Measurements from ENCODE around the gene FMN1. TPM values are rescaled to one million over a fixed set of nuclear protein-coding genes. Genes with fewer than 3 reads are reported as not detected.
A peak's percentile ranks its signal among the peaks of the same experiment; 100 is the strongest.

The FMN1 gene
- polyA plus RNA-seq, 2 of the 4 experiments (the other 2 are of a cell fraction), result 0.53 to 2.2 TPM

DNA sequence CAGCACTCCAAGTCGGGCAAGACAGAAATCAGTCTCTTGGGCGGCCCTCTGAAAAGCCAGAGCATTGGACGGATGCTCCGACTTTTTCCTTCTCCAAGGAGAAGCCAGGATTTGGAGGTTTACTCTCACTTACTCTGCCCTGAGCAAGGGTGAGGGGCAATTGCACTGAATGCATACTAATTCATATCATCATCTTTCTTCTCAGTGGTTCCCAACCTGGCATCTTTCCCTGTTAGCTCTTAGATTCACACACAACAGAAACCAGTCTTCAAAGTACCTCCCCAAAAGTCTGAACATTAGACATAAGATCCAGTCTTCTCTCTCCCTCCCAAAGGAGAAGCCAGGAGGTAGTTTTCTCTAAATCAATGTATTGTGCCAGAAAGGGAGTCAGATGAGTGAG lies 257.5 kb downstream of the FMN1 start:
- 79% methylated on average over 4 of the region's 4 CpGs for WGBS (ENCODE audit: missing lambda C conversion rate)
- ATAC-seq, result no peak
- no peak overlapping the region for H3K4me3 ChIP-seq
- H3K4me2 ChIP-seq, result no peak overlapping the region
- H3K9me3 ChIP-seq, result peaks cover 8% of the 10 kb centered on the region; the same call in 1 of the 3 replicates
- H3K4me1 ChIP-seq, result no peaks in the 10 kb centered on the region
- no peak for TF ChIP-seq HOXB13 (CRISPR knock-in tag; IDR thresholded peaks at IDR 0.05; ENCODE audit: low read depth)
- TF ChIP-seq ZSCAN20 (CRISPR knock-in tag; IDR thresholded peaks at IDR 0.05), result no peak
- TF ChIP-seq, protein P1, sequence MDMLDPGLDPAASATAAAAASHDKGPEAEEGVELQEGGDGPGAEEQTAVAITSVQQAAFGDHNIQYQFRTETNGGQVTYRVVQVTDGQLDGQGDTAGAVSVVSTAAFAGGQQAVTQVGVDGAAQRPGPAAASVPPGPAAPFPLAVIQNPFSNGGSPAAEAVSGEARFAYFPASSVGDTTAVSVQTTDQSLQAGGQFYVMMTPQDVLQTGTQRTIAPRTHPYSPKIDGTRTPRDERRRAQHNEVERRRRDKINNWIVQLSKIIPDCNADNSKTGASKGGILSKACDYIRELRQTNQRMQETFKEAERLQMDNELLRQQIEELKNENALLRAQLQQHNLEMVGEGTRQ (IDR thresholded peaks at IDR 0.05), result no peak
- TF ChIP-seq, protein P2, sequence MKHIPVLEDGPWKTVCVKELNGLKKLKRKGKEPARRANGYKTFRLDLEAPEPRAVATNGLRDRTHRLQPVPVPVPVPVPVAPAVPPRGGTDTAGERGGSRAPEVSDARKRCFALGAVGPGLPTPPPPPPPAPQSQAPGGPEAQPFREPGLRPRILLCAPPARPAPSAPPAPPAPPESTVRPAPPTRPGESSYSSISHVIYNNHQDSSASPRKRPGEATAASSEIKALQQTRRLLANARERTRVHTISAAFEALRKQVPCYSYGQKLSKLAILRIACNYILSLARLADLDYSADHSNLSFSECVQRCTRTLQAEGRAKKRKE (CRISPR knock-in tag; IDR thresholded peaks at IDR 0.05; ENCODE audit: low read depth), result no peak
- no peak for FAIRE-seq
- POLR2A ChIA-PET, result no interaction called here
- CTCF ChIA-PET, result interaction anchor here (0.8 to 2.6 kb wide), 15 partner anchors 9 to 287 kb away, joined by 3 to 12 read pairs (median 5); no protein-coding TSS in a partner anchor
- H3K27ac ChIP-seq, result no peak overlapping the region
- no peak for DNase-seq (ENCODE audit: low read depth in 1 of 2, low spot score in 1 of 2)

DNA sequence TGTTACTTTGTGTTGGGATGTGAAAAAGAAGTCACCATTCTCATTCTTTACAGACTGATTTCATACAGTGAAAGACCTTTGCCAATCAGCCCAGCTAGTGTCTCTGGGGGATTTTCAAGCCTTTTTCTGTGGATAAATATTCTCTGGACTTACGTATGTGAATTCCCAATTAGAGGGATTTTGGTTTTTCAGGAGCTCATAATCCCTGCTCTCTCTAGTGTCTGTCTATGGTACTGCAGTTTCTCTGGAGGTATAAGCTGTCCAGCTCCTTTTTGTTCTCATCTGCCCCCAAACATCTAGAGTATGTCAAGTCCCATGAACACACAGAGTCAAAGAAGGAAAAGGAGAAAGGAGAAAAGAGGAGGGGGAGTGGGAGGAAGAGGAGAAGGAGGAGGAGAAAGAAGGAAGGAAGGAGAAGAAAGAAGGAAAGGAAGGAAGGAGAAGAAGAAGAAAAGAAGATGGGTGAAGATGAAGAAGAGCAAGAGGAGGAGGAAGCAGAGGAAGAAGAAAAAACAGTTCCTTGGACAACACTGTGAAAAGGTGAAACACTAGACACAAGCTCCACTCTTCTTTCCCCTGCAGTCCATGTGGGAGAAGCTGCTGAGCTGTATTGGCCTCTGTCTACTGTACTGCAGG lies 258.1 kb downstream of the FMN1 start:
- Histone ChIP-seq H3K4me2 (no peak overlapping the region), H3K4me1 (no peaks in the 10 kb centered on the region), H3K4me3 (no peak overlapping the region), H3K27ac (no peak overlapping the region), H3K9me3 (peaks cover 8% of the 10 kb centered on the region; the same call in 1 of the 3 replicates)
- peak; percentile 39 to 76; a peak in 3 of 6 replicates for ATAC-seq
- peak; percentile 20 to 52 for DNase-seq (ENCODE audit: low read depth in 1 of 2, low spot score in 1 of 2)
- peak; percentile 86 for FAIRE-seq
- WGBS (ENCODE audit: missing lambda C conversion rate), result 76% methylated on average over 1 of the region's 1 CpG
- CTCF ChIA-PET, result interaction anchor here (0.6 to 2.6 kb wide), 21 partner anchors 10 to 287 kb away, joined by 3 to 12 read pairs (median 4); no protein-coding TSS in a partner anchor
- POLR2A ChIA-PET, result no interaction called here
- TF ChIP-seq, protein P3, sequence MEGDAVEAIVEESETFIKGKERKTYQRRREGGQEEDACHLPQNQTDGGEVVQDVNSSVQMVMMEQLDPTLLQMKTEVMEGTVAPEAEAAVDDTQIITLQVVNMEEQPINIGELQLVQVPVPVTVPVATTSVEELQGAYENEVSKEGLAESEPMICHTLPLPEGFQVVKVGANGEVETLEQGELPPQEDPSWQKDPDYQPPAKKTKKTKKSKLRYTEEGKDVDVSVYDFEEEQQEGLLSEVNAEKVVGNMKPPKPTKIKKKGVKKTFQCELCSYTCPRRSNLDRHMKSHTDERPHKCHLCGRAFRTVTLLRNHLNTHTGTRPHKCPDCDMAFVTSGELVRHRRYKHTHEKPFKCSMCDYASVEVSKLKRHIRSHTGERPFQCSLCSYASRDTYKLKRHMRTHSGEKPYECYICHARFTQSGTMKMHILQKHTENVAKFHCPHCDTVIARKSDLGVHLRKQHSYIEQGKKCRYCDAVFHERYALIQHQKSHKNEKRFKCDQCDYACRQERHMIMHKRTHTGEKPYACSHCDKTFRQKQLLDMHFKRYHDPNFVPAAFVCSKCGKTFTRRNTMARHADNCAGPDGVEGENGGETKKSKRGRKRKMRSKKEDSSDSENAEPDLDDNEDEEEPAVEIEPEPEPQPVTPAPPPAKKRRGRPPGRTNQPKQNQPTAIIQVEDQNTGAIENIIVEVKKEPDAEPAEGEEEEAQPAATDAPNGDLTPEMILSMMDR (IDR thresholded peaks at IDR 0.05), result peak; percentile 34; the same call in 2 of the 3 replicates
- TF ChIP-seq POLR2A (IDR thresholded peaks at IDR 0.05; ENCODE audit: low read length) (no peak), SMC3 (IDR thresholded peaks at IDR 0.05) (peak; percentile 45), RAD21 (conservative IDR thresholded peaks at IDR 0.05 in 1 of 2, IDR thresholded peaks at IDR 0.05 in 1 of 2) (peak in 1 of 2 experiments; percentile 53; a peak in 2 of 5 replicates)

DNA sequence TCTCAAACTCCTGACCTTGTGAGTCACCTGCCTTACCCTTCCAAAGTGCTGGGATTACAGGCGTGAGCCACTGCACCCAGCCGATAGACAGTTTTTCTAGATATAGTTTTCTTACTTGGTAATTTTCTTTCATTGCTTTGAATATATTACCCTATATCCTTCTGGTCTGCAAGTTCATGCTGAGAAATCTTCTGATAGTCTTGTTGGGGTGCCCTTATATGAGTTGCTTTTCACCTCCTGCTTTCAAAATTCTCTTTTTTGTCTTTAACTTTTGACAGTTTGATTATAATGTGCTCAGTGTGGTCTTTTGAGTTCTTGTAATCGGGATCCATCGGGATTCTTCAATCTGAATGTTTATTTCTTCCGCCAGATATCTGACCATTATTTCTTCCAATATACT lies 259.4 kb downstream of the FMN1 start:
- WGBS (ENCODE audit: missing lambda C conversion rate), result 96% methylated on average over 5 of the region's 5 CpGs
- Histone ChIP-seq H3K4me3 (no peak overlapping the region), H3K27ac (no peak overlapping the region), H3K9me3 (peaks cover 15% of the 10 kb centered on the region; the same call in 2 of the 3 replicates), H3K4me2 (no peak overlapping the region), H3K4me1 (no peaks in the 10 kb centered on the region)
- no peak for ATAC-seq
- DNase-seq (ENCODE audit: low read depth in 1 of 2, low spot score in 1 of 2), result no peak
- ChIA-PET POLR2A (no interaction called here), CTCF (interaction anchor here (1.1 to 2.6 kb wide), 4 partner anchors 16 to 273 kb away, joined by 3 to 12 read pairs (median 6); no protein-coding TSS in a partner anchor)
- TF ChIP-seq, protein P3 (IDR thresholded peaks at IDR 0.05), result no peak
- TF ChIP-seq PHF8 (IDR thresholded peaks at IDR 0.05; ENCODE audit: borderline replicate concordance, low read depth), result no peak
- no peak for TF ChIP-seq FOSL2 (IDR thresholded peaks at IDR 0.05)
- no peak for TF ChIP-seq FOSL2 (CRISPR knock-in tag; IDR thresholded peaks at IDR 0.05)
- TF ChIP-seq, protein P4, sequence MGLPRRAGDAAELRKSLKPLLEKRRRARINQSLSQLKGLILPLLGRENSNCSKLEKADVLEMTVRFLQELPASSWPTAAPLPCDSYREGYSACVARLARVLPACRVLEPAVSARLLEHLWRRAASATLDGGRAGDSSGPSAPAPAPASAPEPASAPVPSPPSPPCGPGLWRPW (IDR thresholded peaks at IDR 0.05), result no peak
- TF ChIP-seq, protein P5, sequence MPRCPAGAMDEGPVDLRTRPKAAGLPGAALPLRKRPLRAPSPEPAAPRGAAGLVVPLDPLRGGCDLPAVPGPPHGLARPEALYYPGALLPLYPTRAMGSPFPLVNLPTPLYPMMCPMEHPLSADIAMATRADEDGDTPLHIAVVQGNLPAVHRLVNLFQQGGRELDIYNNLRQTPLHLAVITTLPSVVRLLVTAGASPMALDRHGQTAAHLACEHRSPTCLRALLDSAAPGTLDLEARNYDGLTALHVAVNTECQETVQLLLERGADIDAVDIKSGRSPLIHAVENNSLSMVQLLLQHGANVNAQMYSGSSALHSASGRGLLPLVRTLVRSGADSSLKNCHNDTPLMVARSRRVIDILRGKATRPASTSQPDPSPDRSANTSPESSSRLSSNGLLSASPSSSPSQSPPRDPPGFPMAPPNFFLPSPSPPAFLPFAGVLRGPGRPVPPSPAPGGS (IDR thresholded peaks at IDR 0.05), result no peak
- FAIRE-seq, result no peak

All from A549 (cell line).